Hepatocyte (in vitro differentiated cells): ENCODE measurements around the gene UBE2Q2. TPM values are rescaled to one million over a fixed set of nuclear protein-coding genes. Genes with fewer than 3 reads are reported as not detected.

Source experiments
- DNase-seq: peaks from one replicate; pipeline ENCODE4 v3.0.0-alpha.2; 2016; ENCODE audit warnings: low spot score
- H2AFZ ChIP-seq: fragments of 200-600 bp; sonication (generic); 2 replicates; pipeline ENCODE4 v1.6.0; 2016; ENCODE audit warnings: antibody characterized with exemption, mild to moderate bottlenecking
- H3K27ac ChIP-seq: fragments of 200-600 bp; sonication (generic); 2 replicates; pipeline ENCODE4 v1.5.1; 2016; ENCODE audit warnings: mild to moderate bottlenecking
- H3K27me3 ChIP-seq: fragments of 200-600 bp; sonication (generic); 2 replicates; pipeline ENCODE4 v1.6.1; 2016
- H3K36me3 ChIP-seq: fragments of 200-600 bp; sonication (generic); replicated peaks from 2 replicates; pipeline ENCODE4 v1.5.1; 2016; ENCODE audit warnings: low read depth; ENCODE audit not compliant: insufficient read depth
- H3K4me1 ChIP-seq: fragments of 200-600 bp; sonication (generic); 2 replicates; pipeline ENCODE4 v1.5.1; 2016; ENCODE audit warnings: mild to moderate bottlenecking, moderate library complexity; ENCODE audit not compliant: insufficient read depth
- H3K4me2 ChIP-seq: fragments of 200-600 bp; sonication (generic); 2 replicates; pipeline ENCODE4 v1.6.0; 2016
- H3K4me3 ChIP-seq: fragments of 200-600 bp; sonication (generic); 2 replicates; pipeline ENCODE4 v1.5.1; 2016; ENCODE audit warnings: mild to moderate bottlenecking
- H3K79me2 ChIP-seq: fragments of 200-600 bp; sonication (generic); 2 replicates; pipeline ENCODE4 v1.6.0; 2017; ENCODE audit warnings: mild to moderate bottlenecking
- H3K9me2 ChIP-seq: fragments of 200-600 bp; sonication (generic); replicated peaks from 2 replicates; pipeline ENCODE4 v1.6.0; 2017; ENCODE audit warnings: mild to moderate bottlenecking; ENCODE audit not compliant: insufficient read depth
- H3K9me3 ChIP-seq: fragments of 200-600 bp; sonication (generic); 2 replicates; pipeline ENCODE4 v1.5.1; 2016; ENCODE audit warnings: low read depth, mild to moderate bottlenecking
- H4K20me1 ChIP-seq: fragments of 200-600 bp; sonication (generic); 2 replicates; pipeline ENCODE4 v1.6.0; 2016; ENCODE audit warnings: mild to moderate bottlenecking; ENCODE audit not compliant: insufficient read depth, poor library complexity, severe bottlenecking
- EZH2 ChIP-seq: fragments of 200-600 bp; sonication (generic); IDR thresholded peaks from 2 replicates; pipeline ENCODE4 v1.6.1; 2016; ENCODE audit warnings: antibody characterized with exemption, mild to moderate bottlenecking, borderline replicate concordance
- EZH2phosphoT487 ChIP-seq: fragments of 200-600 bp; sonication (generic); IDR thresholded peaks from one replicate; pipeline ENCODE4 v1.6.1; 2018; ENCODE audit warnings: antibody characterized with exemption, mild to moderate bottlenecking, low read depth, moderate library complexity; ENCODE audit not compliant: unreplicated experiment, severe bottlenecking
- WGBS: methylation state at CpG from one replicate; pipeline ENCODE4 v1.1.6; 2016; ENCODE audit warnings: low lambda C conversion rate; ENCODE audit errors: missing lambda C conversion rate; 5-methylcytosine and 5-hydroxymethylcytosine counted together
- polyA plus RNA-seq: library from polyadenylated mRNA; unstranded; fragments of >200 nt; fragmentation: Nextera tagmentation; extraction: Ambion mirVana; gene quantifications from 2 replicates; pipeline ENCODE4 v1.2.1, GENCODE V29; 2016
- total RNA-seq: library from RNA; depleted of rRNA; stranded (reverse); fragments of >200 nt; gene quantifications from 2 replicates; pipeline ENCODE4 v1.2.3, GENCODE V29; 2014
- TF ChIP-seq, protein P1 (sequence below): fragments of 200-600 bp; sonication (generic); IDR thresholded peaks from 2 replicates; pipeline ENCODE4 v1.5.1; 2016; ENCODE audit warnings: antibody characterized with exemption, mild to moderate bottlenecking; ENCODE audit not compliant: poor library complexity

The UBE2Q2 gene
- total and polyA plus RNA-seq, 2 experiments from 2014 or later: 30.7 to 50.9 TPM

DNA sequence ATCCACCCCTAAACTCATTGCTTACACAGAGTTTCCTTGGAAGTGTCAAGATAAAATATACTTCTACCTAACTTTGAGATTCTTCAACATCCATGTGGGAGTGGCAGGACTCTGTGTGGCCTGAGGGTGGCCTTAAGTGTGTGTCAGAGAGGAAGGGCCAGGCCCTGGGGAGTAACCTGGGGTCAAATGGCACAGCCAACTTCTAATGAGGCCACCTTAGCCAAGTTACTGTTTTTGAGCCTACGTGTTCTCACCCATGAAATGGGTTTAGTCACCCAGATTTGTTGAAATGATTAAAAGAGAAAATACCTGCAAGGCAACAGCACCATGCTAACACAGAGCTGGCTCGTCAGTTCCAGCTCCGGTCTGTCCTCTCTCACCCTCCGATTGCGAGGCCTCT is 28.5 kb upstream of the UBE2Q2 start:
- DNase-seq: no peak
- no peak overlapping the region for H3K27ac ChIP-seq
- H2AFZ ChIP-seq: no peak overlapping the region
- no peak overlapping the region for H3K4me2 ChIP-seq
- TF ChIP-seq, protein P1, sequence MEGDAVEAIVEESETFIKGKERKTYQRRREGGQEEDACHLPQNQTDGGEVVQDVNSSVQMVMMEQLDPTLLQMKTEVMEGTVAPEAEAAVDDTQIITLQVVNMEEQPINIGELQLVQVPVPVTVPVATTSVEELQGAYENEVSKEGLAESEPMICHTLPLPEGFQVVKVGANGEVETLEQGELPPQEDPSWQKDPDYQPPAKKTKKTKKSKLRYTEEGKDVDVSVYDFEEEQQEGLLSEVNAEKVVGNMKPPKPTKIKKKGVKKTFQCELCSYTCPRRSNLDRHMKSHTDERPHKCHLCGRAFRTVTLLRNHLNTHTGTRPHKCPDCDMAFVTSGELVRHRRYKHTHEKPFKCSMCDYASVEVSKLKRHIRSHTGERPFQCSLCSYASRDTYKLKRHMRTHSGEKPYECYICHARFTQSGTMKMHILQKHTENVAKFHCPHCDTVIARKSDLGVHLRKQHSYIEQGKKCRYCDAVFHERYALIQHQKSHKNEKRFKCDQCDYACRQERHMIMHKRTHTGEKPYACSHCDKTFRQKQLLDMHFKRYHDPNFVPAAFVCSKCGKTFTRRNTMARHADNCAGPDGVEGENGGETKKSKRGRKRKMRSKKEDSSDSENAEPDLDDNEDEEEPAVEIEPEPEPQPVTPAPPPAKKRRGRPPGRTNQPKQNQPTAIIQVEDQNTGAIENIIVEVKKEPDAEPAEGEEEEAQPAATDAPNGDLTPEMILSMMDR: no peak
- TF ChIP-seq EZH2phosphoT487: no peak
- TF ChIP-seq EZH2: no peak
- no peaks in the 10 kb centered on the region for H3K79me2 ChIP-seq
- no peaks in the 10 kb centered on the region for H3K4me1 ChIP-seq
- no peaks in the 10 kb centered on the region for H4K20me1 ChIP-seq
- 92% methylated on average over 5 of the region's 5 CpGs for WGBS
- no peaks in the 10 kb centered on the region for H3K9me2 ChIP-seq
- H3K4me3 ChIP-seq: no peak overlapping the region
- no peaks in the 10 kb centered on the region for H3K27me3 ChIP-seq
- no peaks in the 10 kb centered on the region for H3K36me3 ChIP-seq
- H3K9me3 ChIP-seq: no peaks in the 10 kb centered on the region

- no peak for TF ChIP-seq EZH2
- TF ChIP-seq, protein P1: no peak
- TF ChIP-seq EZH2phosphoT487: no peak
- no peak overlapping the region for H3K4me2 ChIP-seq
- no peak overlapping the region for H3K27ac ChIP-seq
- WGBS: 71% methylated on average over 3 of the region's 3 CpGs
- no peaks in the 10 kb centered on the region for H3K79me2 ChIP-seq
- H4K20me1 ChIP-seq: no peaks in the 10 kb centered on the region
- no peak overlapping the region for H2AFZ ChIP-seq
- H3K36me3 ChIP-seq: no peaks in the 10 kb centered on the region
- H3K9me3 ChIP-seq: no peaks in the 10 kb centered on the region
- no peaks in the 10 kb centered on the region for H3K4me1 ChIP-seq
- no peaks in the 10 kb centered on the region for H3K9me2 ChIP-seq
- no peak overlapping the region for H3K4me3 ChIP-seq
- H3K27me3 ChIP-seq: no peaks in the 10 kb centered on the region
- DNase-seq: no peak
Measured at GRCh38 chr15:75815811-75816719, 27.2 kb upstream of the UBE2Q2 start.

GRCh38 chr15:75817138-75817935 is 25.9 kb upstream of the UBE2Q2 start:
- 77% methylated on average over 6 of the region's 6 CpGs for WGBS
- H2AFZ ChIP-seq: no peak overlapping the region
- no peaks in the 10 kb centered on the region for H3K9me3 ChIP-seq
- H3K9me2 ChIP-seq: no peaks in the 10 kb centered on the region
- no peak for DNase-seq
- H3K4me1 ChIP-seq: no peaks in the 10 kb centered on the region
- H4K20me1 ChIP-seq: no peaks in the 10 kb centered on the region
- no peak overlapping the region for H3K4me2 ChIP-seq
- H3K27ac ChIP-seq: no peak overlapping the region
- TF ChIP-seq, protein P1: no peak
- TF ChIP-seq EZH2phosphoT487: no peak
- TF ChIP-seq EZH2: no peak
- H3K79me2 ChIP-seq: no peaks in the 10 kb centered on the region
- no peak overlapping the region for H3K4me3 ChIP-seq
- H3K36me3 ChIP-seq: no peaks in the 10 kb centered on the region
- H3K27me3 ChIP-seq: no peaks in the 10 kb centered on the region
